HG02759 (cell line): ENCODE data around the gene RSPO3.
"Not testable (repeated sequence)": the region's sequence is repeated elsewhere in the genome, so short reads cannot be mapped to it uniquely, and the experiment has no call there.

ENCODE experiments used
- ATAC-seq: cut with Tn5 transposase; IDR thresholded peaks from one replicate; pipeline ENCODE4 v1.9.1; 2021; ENCODE audit warnings: mild to moderate bottlenecking, moderate library complexity; ENCODE audit not compliant: unreplicated experiment

The RSPO3 gene

GRCh38 chr6:127201321-127201720, 82.8 kb downstream of the RSPO3 start:
- no peak for ATAC-seq

DNA sequence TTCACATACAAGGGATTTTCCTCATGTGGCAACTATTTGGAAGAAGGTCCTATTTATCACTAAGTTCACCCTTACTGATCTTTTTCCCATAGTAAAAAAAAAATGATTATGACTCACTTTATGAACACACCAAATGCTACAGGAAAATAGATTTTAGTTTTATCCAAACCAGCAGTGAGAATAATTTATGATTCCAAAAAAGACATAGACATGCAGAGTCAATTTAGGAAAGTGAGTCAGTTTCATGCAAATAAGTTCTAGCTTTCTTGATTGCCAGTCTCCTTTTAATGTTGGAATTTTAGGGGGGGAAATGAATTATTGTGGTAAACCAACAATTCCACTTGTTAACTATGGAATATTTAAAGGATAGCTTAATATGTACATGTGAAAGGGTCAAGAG, 84.2 kb downstream of the RSPO3 start:
- ATAC-seq = no peak

DNA sequence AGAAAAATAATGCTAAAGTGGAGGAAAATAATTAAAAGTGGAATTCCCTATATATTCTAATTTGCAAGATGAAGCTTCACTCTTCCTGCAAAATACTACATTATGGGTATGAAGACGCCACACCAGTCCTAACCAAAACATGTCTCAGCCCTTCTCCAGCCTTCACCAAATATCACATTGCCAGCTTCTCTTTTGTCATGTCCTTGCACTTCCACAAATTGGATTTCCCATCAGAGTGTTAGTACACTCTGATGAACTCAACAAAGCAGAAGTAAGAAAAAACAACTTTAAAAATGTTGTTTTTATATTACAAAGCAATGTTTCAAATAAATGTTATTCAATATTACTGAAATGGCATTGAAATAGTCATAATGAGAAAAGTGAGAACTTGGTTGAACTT, 85.8 kb downstream of the RSPO3 start:
- ATAC-seq = no peak

DNA sequence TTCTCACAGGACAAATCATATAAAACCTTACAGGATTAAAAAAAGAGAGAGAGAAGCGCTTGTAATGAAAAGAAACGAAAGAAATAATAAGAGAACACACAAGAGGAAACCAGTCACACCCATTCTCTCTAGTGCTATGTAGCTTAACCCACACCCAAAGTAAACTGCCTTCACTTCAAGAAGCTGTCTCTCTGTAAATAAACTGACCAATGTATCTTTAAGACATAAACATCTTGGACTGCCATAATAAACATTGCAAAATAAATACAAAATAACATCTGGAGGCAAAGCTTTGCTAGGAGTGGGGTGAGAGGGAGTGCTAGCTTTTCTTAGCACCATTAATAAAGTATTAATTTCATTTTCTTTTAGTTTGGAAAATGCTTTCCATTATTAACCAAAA, 86.6 kb downstream of the RSPO3 start:
- ATAC-seq = no peak

- ATAC-seq = no peak
Measured at GRCh38 chr6:127206531-127207095, 88.1 kb downstream of the RSPO3 start.

- no peak for ATAC-seq
Measured at GRCh38 chr6:127207591-127208120, 89.2 kb downstream of the RSPO3 start.

GRCh38 chr6:127210725-127211124, 92.3 kb downstream of the RSPO3 start:
- no peak for ATAC-seq

- no peak for ATAC-seq
Measured at GRCh38 chr6:127212376-127212775, 93.9 kb downstream of the RSPO3 start.

DNA sequence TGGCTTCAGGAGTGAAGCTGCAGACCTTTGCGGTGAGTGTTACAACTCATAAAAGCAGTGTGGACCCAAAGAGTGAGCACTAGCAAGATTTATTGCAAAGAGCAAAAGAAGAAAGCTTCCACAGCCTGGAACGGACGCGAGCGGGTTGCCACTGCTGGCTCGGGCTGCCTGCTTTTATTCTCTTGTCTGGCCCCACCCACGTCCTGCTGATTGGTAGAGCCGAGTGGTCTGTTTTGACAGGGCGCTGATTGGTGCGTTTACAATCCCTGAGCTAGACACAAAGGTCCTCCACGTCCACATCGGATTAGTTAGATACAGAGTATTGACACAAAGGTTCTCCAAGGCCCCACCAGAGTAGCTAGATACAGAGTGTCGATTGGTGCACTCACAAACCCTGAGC, 95.6 kb downstream of the RSPO3 start:
- ATAC-seq = not testable (repeated sequence)

- ATAC-seq = not testable (repeated sequence)
Measured at GRCh38 chr6:127214531-127214930, 96.1 kb downstream of the RSPO3 start.

DNA sequence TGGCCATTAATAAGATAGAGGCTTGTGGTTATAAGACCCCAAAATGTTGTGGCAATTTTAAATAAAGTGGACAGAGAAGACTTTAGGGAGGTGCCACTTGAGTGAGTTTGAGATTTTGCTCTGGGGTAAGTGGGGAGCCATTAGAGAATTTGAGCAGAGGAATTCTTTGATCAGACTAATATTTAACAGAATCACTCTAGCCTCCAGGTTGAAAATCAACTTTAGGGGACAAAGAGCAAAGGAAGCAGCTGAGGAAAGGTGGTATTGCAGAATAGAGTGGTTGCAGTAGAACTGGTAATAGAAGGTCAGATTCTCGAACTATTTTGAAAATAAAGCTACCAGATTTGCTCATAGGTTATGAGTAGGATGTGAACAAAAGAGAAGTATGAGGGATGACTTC, 97.5 kb downstream of the RSPO3 start:
- ATAC-seq = no peak

GRCh38 chr6:127216810-127217789, 98.6 kb downstream of the RSPO3 start:
- no peak for ATAC-seq

DNA sequence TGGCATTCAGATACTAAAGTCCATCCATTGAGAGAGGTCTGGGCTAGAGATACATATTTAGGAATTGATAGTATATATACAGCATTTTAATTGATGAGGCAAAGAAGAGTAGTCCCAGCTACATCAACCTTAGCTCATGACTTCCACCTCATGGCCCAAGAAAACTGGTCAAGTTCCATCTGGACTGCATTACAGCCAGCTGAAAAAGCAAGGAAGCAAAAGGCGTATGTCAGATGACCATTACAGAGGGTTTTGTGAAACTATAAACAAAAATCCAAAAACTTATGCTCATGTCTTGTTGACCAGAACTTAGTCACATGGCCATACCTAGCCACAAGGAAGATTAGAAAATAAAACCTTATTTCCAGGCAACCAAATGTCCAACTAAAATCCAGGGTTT, 101.4 kb downstream of the RSPO3 start:
- no peak for ATAC-seq

DNA sequence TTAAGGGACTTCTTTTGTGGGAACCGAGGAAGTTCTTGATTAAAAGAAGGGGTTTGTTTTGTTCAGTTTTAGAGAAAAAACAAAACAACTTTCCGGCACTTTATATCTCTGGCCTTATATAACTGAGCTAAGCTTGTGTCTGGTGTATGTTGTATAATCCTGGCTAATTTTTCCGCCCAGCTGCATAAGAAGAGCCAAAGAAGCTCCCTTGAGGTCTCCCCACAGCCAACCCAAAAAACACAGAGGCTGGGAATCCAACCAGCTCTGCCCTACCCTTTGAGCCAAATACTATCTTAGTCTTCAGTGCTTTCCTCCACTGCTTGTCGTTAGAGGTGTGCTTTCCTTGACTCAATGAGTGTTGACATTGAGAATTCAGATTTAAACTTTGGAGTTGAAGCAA, 102.7 kb downstream of the RSPO3 start:
- no peak for ATAC-seq

DNA sequence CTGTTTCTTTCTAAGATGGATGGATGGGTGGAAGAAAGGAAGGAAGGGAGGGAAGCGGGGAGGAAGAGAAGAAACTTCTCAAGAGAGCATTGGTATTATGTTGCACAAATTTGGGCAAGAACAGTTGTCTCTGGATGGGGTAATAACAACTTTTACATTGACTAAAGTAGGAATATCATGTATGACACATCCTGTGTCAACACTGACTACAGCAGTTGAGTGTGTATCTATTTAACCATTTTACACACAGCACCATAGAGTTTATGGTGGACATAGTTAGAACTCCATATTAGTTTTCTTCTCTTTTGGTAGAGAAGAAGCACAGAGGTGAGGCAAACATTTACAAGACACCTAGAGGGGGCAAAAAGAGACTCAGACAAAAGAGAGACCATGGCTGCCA, 103.9 kb downstream of the RSPO3 start:
- no peak for ATAC-seq

- ATAC-seq = no peak
Measured at GRCh38 chr6:127225497-127225896, 107.0 kb downstream of the RSPO3 start.

- ATAC-seq = not testable (repeated sequence)
Measured at GRCh38 chr6:127233819-127234218, 115.3 kb downstream of the RSPO3 start.

- no peak for ATAC-seq
Measured at GRCh38 chr6:127243501-127243900, 125.0 kb downstream of the RSPO3 start.
